ENCODE data around the gene MAN1C1.
A peak's percentile ranks its signal among the peaks of the same experiment; 100 is the strongest.

The MAN1C1 gene

GRCh38 chr1:25804964-25805862, 188.6 kb downstream of the MAN1C1 start:
- no peak for DNase-seq

- DNase-seq = peak in 1 of 2 experiments; percentile 17
Measured at GRCh38 chr1:25805863-25806225, 189.3 kb downstream of the MAN1C1 start.

GRCh38 chr1:25806418-25806817, 189.8 kb downstream of the MAN1C1 start:
- no peak for DNase-seq

- DNase-seq = no peak
Measured at GRCh38 chr1:25807480-25808390, 191.1 kb downstream of the MAN1C1 start.

GRCh38 chr1:25808481-25809244, 192.1 kb downstream of the MAN1C1 start:
- DNase-seq = no peak

GRCh38 chr1:25809283-25809926, 192.8 kb downstream of the MAN1C1 start:
- no peak for DNase-seq

- DNase-seq = no peak
Measured at GRCh38 chr1:25809929-25810328, 193.3 kb downstream of the MAN1C1 start.

GRCh38 chr1:25810341-25811299, 194.0 kb downstream of the MAN1C1 start:
- DNase-seq = no peak

- DNase-seq = no peak
Measured at GRCh38 chr1:25811384-25812082, 194.9 kb downstream of the MAN1C1 start.

GRCh38 chr1:25813071-25813733, 196.6 kb downstream of the MAN1C1 start:
- no peak for DNase-seq

- no peak for DNase-seq
Measured at GRCh38 chr1:25813734-25814471, 197.3 kb downstream of the MAN1C1 start.

- no peak for DNase-seq
Measured at GRCh38 chr1:25814549-25815087, 198.0 kb downstream of the MAN1C1 start.

- DNase-seq = no peak
Measured at GRCh38 chr1:25815208-25816111, 198.9 kb downstream of the MAN1C1 start.

GRCh38 chr1:25816112-25816718, 199.6 kb downstream of the MAN1C1 start:
- DNase-seq = no peak

- no peak for DNase-seq
Measured at GRCh38 chr1:25817840-25818501, 201.4 kb downstream of the MAN1C1 start.

GRCh38 chr1:25818569-25818968, 202.0 kb downstream of the MAN1C1 start:
- DNase-seq = no peak

Data from cerebellar nuclear complex (tissue), 1 donor.